Measurements from ENCODE around the gene MRI1. TPM values are rescaled to one million over a fixed set of nuclear protein-coding genes. Genes with fewer than 3 reads are reported as not detected.
"Not testable (repeated sequence)": the region's sequence is repeated elsewhere in the genome, so short reads cannot be mapped to it uniquely, and the experiment has no call there.

Gene MRI1
- total and polyA plus RNA-seq, 2 donors = 23.3 to 38.1 TPM

GRCh38 chr19:13744174-13744573, 20.1 kb upstream of the MRI1 start:
- Histone ChIP-seq H3K4me1 (ENCODE audit: insufficient read depth) (no peaks in the 10 kb centered on the region), H3K4me3 (ENCODE audit: low read depth, low read length) (no peak overlapping the region), H3K27ac (ENCODE audit: low read depth) (no peak overlapping the region), H3K36me3 (ENCODE audit: insufficient read depth) (no peaks in the 10 kb centered on the region)
- no peak for DNase-seq (ENCODE audit: extremely low spot score)

- H3K27ac ChIP-seq (ENCODE audit: low read depth) = no peak overlapping the region
- H3K4me1 ChIP-seq (ENCODE audit: insufficient read depth) = no peaks in the 10 kb centered on the region
- no peaks in the 10 kb centered on the region for H3K36me3 ChIP-seq (ENCODE audit: insufficient read depth)
- WGBS = 84% methylated on average over 8 of the region's 8 CpGs
- H3K4me3 ChIP-seq (ENCODE audit: low read depth, low read length) = peak overlapping the region; percentile 16
- DNase-seq (ENCODE audit: extremely low spot score) = no peak
These were observed 17.2 kb upstream of the MRI1 start for GRCh38 chr19:13747098-13747453.

GRCh38 chr19:13748169-13748828, 16.0 kb upstream of the MRI1 start:
- H3K4me1 ChIP-seq (ENCODE audit: insufficient read depth) = no peaks in the 10 kb centered on the region
- DNase-seq (ENCODE audit: extremely low spot score) = no peak
- H3K4me3 ChIP-seq (ENCODE audit: low read depth, low read length) = peak overlapping the region; percentile 65
- peak overlapping the region; percentile 65 for H3K27ac ChIP-seq (ENCODE audit: low read depth)
- no peaks in the 10 kb centered on the region for H3K36me3 ChIP-seq (ENCODE audit: insufficient read depth)
- 1% methylated on average over 25 of the region's 25 CpGs for WGBS

- Histone ChIP-seq H3K4me1 (ENCODE audit: insufficient read depth) (no peaks in the 10 kb centered on the region), H3K27ac (ENCODE audit: low read depth) (no peak overlapping the region), H3K36me3 (ENCODE audit: insufficient read depth) (peaks cover 2% of the 10 kb centered on the region), H3K4me3 (ENCODE audit: low read depth, low read length) (no peak overlapping the region)
- 90% methylated on average over 16 of the region's 16 CpGs for WGBS
- DNase-seq (ENCODE audit: extremely low spot score) = no peak
These were observed 12.9 kb upstream of the MRI1 start for GRCh38 chr19:13751436-13751835.

- H3K4me1 ChIP-seq (ENCODE audit: insufficient read depth); H3K4me3 ChIP-seq (ENCODE audit: low read depth, low read length); H3K36me3 ChIP-seq (ENCODE audit: insufficient read depth); DNase-seq (ENCODE audit: extremely low spot score); H3K27ac ChIP-seq (ENCODE audit: low read depth): not testable (repeated sequence)
- WGBS = 89% methylated on average over 7 of the region's 7 CpGs
These were observed 10.7 kb upstream of the MRI1 start for GRCh38 chr19:13753622-13754021.

- H3K36me3 ChIP-seq (ENCODE audit: insufficient read depth) = peaks cover 9% of the 10 kb centered on the region
- WGBS = 98% methylated on average over 9 of the region's 9 CpGs
- no peak overlapping the region for H3K4me3 ChIP-seq (ENCODE audit: low read depth, low read length)
- no peaks in the 10 kb centered on the region for H3K4me1 ChIP-seq (ENCODE audit: insufficient read depth)
- no peak for DNase-seq (ENCODE audit: extremely low spot score)
- H3K27ac ChIP-seq (ENCODE audit: low read depth) = no peak overlapping the region
These were observed 8.1 kb upstream of the MRI1 start for GRCh38 chr19:13756210-13756609.

GRCh38 chr19:13757805-13758772, 6.2 kb upstream of the MRI1 start:
- Histone ChIP-seq H3K4me1 (ENCODE audit: insufficient read depth) (no peaks in the 10 kb centered on the region), H3K4me3 (ENCODE audit: low read depth, low read length) (no peak overlapping the region), H3K36me3 (ENCODE audit: insufficient read depth) (peaks cover 9% of the 10 kb centered on the region), H3K27ac (ENCODE audit: low read depth) (no peak overlapping the region)
- WGBS = 87% methylated on average over 15 of the region's 15 CpGs
- no peak for DNase-seq (ENCODE audit: extremely low spot score)

GRCh38 chr19:13758795-13759194, 5.5 kb upstream of the MRI1 start:
- 97% methylated on average over 24 of the region's 24 CpGs for WGBS
- no peak for DNase-seq (ENCODE audit: extremely low spot score)
- H3K4me1 ChIP-seq (ENCODE audit: insufficient read depth) = no peaks in the 10 kb centered on the region
- H3K27ac ChIP-seq (ENCODE audit: low read depth) = no peak overlapping the region
- H3K36me3 ChIP-seq (ENCODE audit: insufficient read depth) = peaks cover 9% of the 10 kb centered on the region
- H3K4me3 ChIP-seq (ENCODE audit: low read depth, low read length) = no peak overlapping the region

- peaks cover 7% of the 10 kb centered on the region for H3K36me3 ChIP-seq (ENCODE audit: insufficient read depth)
- 95% methylated on average over 8 of the region's 8 CpGs for WGBS
- H3K27ac ChIP-seq (ENCODE audit: low read depth) = no peak overlapping the region
- no peak overlapping the region for H3K4me3 ChIP-seq (ENCODE audit: low read depth, low read length)
- no peak for DNase-seq (ENCODE audit: extremely low spot score)
- H3K4me1 ChIP-seq (ENCODE audit: insufficient read depth) = no peaks in the 10 kb centered on the region
These were observed 2.9 kb upstream of the MRI1 start for GRCh38 chr19:13761423-13761822.

- Histone ChIP-seq H3K36me3 (ENCODE audit: insufficient read depth) (peaks cover 3% of the 10 kb centered on the region), H3K27ac (ENCODE audit: low read depth) (no peak overlapping the region), H3K4me1 (ENCODE audit: insufficient read depth) (no peaks in the 10 kb centered on the region), H3K4me3 (ENCODE audit: low read depth, low read length) (no peak overlapping the region)
- WGBS = 86% methylated on average over 42 of the region's 42 CpGs
- DNase-seq (ENCODE audit: extremely low spot score) = no peak
These were observed 1.6 kb upstream of the MRI1 start for GRCh38 chr19:13762635-13763235.

GRCh38 chr19:13763265-13763664, 1.1 kb upstream of the MRI1 start:
- Histone ChIP-seq H3K36me3 (ENCODE audit: insufficient read depth) (peaks cover 3% of the 10 kb centered on the region), H3K4me3 (ENCODE audit: low read depth, low read length) (no peak overlapping the region), H3K27ac (ENCODE audit: low read depth) (no peak overlapping the region), H3K4me1 (ENCODE audit: insufficient read depth) (no peaks in the 10 kb centered on the region)
- WGBS = 90% methylated on average over 3 of the region's 3 CpGs
- DNase-seq (ENCODE audit: extremely low spot score) = no peak

GRCh38 chr19:13764821-13765394, 586 bp downstream of the MRI1 start:
- H3K4me3 ChIP-seq (ENCODE audit: low read depth, low read length) = peak overlapping the region; percentile 91
- no peaks in the 10 kb centered on the region for H3K4me1 ChIP-seq (ENCODE audit: insufficient read depth)
- H3K36me3 ChIP-seq (ENCODE audit: insufficient read depth) = no peaks in the 10 kb centered on the region
- DNase-seq (ENCODE audit: extremely low spot score) = no peak
- under 1% methylated on average over 48 of the region's 48 CpGs for WGBS
- peak overlapping the region; percentile 39 for H3K27ac ChIP-seq (ENCODE audit: low read depth)

GRCh38 chr19:13765395-13766094, 1.2 kb downstream of the MRI1 start:
- Histone ChIP-seq H3K4me3 (ENCODE audit: low read depth, low read length) (peak overlapping the region; percentile 91), H3K36me3 (ENCODE audit: insufficient read depth) (no peaks in the 10 kb centered on the region), H3K4me1 (ENCODE audit: insufficient read depth) (no peaks in the 10 kb centered on the region), H3K27ac (ENCODE audit: low read depth) (no peak overlapping the region)
- 51% methylated on average over 19 of the region's 19 CpGs for WGBS
- DNase-seq (ENCODE audit: extremely low spot score) = no peak

All from urinary bladder (tissue), 4 donors.